Subcutaneous abdominal adipose tissue (tissue), 5 donors: Measurements from ENCODE around the gene TRPM6.

ENCODE experiments used
- H3K27ac ChIP-seq: one replicate; pipeline ENCODE4 v1.7.0; 2013; ENCODE audit warnings: low read depth, mild to moderate bottlenecking, inconsistent platforms, low read length, moderate library complexity
- H3K27me3 ChIP-seq, 5 donors: one replicate each; pipeline ENCODE4 v1.7.0; 2013; ENCODE audit warnings: low read length in 5 of 5, inconsistent platforms in 1 of 5; ENCODE audit not compliant: control insufficient read depth in 5 of 5, insufficient read depth in 4 of 5
- H3K36me3 ChIP-seq, 5 donors: one replicate each; pipeline ENCODE4 v1.7.0; 2013; ENCODE audit warnings: low read length in 5 of 5; ENCODE audit not compliant: control insufficient read depth in 5 of 5, insufficient read depth in 5 of 5
- H3K4me1 ChIP-seq, 5 donors: one replicate each; pipeline ENCODE4 v1.7.0; 2013; ENCODE audit warnings: low read length in 5 of 5, mild to moderate bottlenecking in 3 of 5, moderate library complexity in 1 of 5; ENCODE audit not compliant: control insufficient read depth in 5 of 5, insufficient read depth in 5 of 5
- H3K4me3 ChIP-seq, 5 donors: one replicate each; pipeline ENCODE4 v1.7.0; 2013; ENCODE audit warnings: low read length in 5 of 5, low read depth in 1 of 5
- H3K9ac ChIP-seq, 5 donors: one replicate each; pipeline ENCODE4 v1.7.0; 2013; ENCODE audit warnings: low read length in 5 of 5, mild to moderate bottlenecking in 4 of 5, moderate library complexity in 3 of 5
- H3K9me3 ChIP-seq, 5 donors: one replicate each; pipeline ENCODE4 v1.7.0; 2013; ENCODE audit warnings: low read length in 5 of 5; ENCODE audit not compliant: control insufficient read depth in 5 of 5
- donor health status: healthy.
- donor health status: healthy.
- donor health status: healthy.
- donor health status: healthy.
- donor health status: healthy.

Gene TRPM6

DNA sequence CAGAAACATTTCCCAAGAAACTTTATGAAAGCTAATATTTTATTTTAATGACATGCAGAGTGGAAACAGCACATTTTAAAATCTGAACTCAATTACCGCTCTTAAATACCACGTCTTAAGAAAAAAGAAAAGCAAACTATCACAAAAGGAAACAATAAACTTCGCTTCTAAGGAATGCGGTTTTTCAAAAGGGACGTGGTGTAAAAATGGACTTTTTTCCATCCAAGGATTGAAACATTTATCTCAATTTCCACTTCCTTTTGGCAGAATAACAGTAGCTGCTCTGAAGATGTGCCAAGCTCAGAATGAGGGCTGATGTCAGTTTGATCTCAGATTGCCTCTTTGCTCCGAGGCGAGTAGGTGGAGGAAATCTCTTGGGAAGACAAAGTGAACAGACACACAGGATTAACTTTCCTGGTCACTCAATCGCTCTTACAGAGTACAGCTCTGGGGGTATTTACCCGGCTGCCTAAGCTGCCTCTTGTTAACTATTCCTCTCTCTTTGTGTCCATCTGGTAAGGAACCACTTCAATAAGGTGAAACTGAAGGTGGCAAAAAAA is 158.5 kb downstream of the TRPM6 start:
- Histone ChIP-seq H3K9ac (no peak overlapping the region), H3K9me3 (no peaks in the 10 kb centered on the region), H3K27ac (no peak overlapping the region), H3K27me3 (peaks cover 0 to 8% (median 3%) of the 10 kb centered on the region in 5 donors), H3K4me1 (peaks cover 0 to 5% (median 0%) of the 10 kb centered on the region in 5 donors), H3K4me3 (no peak overlapping the region), H3K36me3 (no peaks in the 10 kb centered on the region)

DNA sequence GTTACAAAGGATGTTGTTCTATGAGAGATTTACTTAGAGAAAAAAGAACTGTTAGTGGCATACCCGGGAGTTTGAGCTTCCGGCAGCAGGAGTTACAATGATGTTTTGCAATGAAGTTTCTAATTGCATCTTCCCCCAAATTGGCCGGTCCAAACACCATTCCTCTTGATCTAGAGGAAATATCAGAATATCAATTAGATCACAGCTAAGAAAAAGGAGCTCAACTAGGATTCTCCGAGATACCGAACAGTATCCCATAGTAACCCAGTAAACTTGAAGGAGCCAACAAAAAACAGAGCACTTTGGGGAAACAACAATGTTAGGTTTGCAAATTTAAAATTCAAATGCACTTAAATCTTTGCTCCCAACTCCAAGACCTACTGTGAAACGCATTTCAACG is 159.5 kb downstream of the TRPM6 start:
- Histone ChIP-seq H3K9me3 (no peaks in the 10 kb centered on the region), H3K4me3 (no peak overlapping the region), H3K27me3 (peaks cover 0 to 8% (median 3%) of the 10 kb centered on the region in 5 donors), H3K27ac (no peak overlapping the region), H3K4me1 (peaks cover 0 to 5% (median 0%) of the 10 kb centered on the region in 5 donors), H3K9ac (no peak overlapping the region), H3K36me3 (no peaks in the 10 kb centered on the region)

DNA sequence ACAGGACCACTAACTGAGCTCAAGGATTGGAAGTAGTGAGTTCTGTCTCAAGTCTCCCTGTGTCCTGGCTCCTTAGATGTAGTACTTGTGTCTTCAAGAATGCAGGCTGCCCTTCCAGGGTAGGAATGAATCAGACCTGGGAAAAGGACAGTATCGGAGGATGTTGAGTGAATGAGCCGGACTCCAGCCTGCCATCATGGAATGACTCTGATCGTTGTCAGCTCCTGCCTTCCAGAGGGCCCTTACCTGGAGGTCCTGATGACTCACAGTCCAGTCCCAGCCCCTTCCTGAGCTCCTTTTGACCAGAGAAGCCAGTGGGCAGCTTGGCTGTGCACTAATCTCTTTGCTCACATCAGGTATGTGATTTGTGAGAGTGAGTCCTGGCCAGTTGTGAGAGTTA is 161.1 kb downstream of the TRPM6 start:
- Histone ChIP-seq H3K27me3 (peaks cover 0 to 8% (median 3%) of the 10 kb centered on the region in 5 donors), H3K36me3 (no peaks in the 10 kb centered on the region), H3K9ac (no peak overlapping the region), H3K4me3 (no peak overlapping the region), H3K9me3 (no peaks in the 10 kb centered on the region), H3K27ac (no peak overlapping the region), H3K4me1 (peaks cover 0 to 5% (median 0%) of the 10 kb centered on the region in 5 donors)

DNA sequence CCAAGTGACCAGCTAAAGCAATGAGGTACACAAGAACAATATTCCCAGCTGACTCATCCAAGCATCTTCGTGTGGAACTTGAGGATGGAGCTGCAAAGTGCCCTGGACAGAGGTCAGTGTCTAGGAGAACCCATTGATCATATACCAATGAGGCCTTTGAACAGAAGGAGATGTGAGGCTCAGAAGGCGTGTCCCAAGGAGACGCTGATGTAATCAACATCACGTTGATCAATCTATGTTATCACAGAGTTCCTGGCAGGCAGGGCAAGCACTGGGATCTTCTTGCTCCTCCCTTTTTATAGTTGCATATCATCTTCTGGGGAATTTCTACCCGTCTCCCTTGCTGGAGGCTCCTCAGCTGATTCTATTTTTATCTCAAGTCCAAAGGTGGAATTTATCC is 163.4 kb downstream of the TRPM6 start:
- Histone ChIP-seq H3K9ac (no peak overlapping the region), H3K4me1 (peaks cover 0 to 2% (median 0%) of the 10 kb centered on the region in 5 donors), H3K36me3 (no peaks in the 10 kb centered on the region), H3K9me3 (no peaks in the 10 kb centered on the region), H3K27me3 (peaks cover 0 to 8% (median 3%) of the 10 kb centered on the region in 5 donors), H3K4me3 (no peak overlapping the region), H3K27ac (no peak overlapping the region)

DNA sequence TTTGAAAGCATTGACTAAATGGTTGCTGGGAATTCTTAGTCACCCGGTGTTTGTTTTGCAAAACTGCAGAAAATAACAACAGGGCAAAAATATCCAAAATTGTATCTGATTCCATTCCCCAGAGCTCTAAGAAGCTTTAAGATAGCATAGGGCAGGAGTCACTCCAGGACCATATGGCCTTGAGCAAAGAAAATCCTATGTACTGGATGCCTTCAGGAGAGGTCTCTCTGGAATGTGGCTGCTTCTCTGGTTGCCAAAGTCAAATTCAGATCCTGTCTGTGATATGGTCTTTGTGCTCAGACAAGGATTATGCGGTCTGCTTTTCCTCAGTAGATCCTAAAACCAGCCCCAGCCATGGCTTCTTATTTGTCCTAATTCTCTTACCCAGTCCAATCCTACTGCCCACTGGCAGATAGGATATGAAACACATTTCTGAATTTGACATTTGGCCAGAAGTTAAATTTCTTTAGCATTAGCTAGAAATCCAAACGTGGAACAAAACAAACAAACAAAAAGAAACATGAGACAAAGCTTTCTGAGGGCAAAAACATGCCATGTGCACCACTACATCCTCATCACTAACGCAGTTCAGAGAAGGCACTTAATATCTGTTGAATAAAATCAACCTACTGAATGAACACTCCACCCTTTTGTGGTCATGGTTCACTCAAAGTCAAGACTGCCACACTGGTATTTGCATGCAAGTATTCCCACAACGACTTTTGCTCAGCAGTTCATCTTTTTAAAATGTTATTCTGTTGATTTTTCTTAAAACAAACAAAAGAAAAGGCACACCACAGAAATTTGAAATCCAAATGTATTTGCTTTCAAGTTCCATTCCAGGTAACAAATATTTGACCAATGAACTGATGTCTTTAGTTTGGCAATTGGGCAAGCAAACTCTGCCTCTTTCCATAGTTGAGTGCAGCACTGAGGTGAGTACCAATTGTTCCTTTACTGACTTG is 165.7 kb downstream of the TRPM6 start:
- Histone ChIP-seq H3K36me3 (no peaks in the 10 kb centered on the region), H3K27ac (no peak overlapping the region), H3K4me3 (no peak overlapping the region), H3K27me3 (peaks cover 0 to 8% (median 3%) of the 10 kb centered on the region in 5 donors), H3K9ac (no peak overlapping the region), H3K9me3 (no peaks in the 10 kb centered on the region), H3K4me1 (no peaks in the 10 kb centered on the region)

DNA sequence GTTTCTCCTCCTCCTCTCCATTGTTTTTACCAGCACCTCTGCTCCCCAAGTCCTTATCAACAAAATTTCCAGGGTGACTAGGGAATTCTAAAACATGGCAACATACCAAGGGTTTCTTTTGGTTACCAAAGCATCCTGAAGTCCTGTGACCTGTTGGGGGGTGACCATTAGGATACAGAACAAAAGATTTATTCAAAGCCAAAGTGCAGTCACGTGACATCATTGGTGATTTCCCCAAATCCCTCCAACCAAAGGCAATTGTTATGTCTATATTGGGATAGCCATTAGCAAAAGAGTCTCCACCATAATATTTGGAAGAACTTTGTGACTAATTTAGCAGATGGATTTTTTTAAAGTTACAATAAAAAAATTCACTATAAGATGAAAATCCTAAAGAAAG is 168.4 kb downstream of the TRPM6 start:
- Histone ChIP-seq H3K9ac (no peak overlapping the region), H3K4me1 (no peaks in the 10 kb centered on the region)

DNA sequence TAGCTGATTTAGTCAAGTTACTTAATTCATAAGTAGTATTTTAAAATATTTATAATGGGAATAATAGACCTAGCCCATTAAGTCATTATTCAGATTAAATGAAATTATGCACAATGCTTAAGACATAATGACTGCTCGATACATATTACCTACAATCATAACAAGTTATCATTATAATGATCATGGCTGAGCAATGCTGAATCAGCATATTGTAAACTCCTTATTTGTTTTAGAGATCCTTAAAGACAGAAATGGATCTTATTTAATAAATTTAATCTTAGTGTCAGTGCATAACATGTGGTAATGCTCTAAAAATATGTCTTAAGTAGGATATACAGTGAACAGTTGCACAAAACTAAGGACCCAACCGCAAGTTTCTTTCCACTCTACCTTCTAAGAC is 169.0 kb downstream of the TRPM6 start:
- H3K27me3 ChIP-seq: no peaks in the 10 kb centered on the region

More for the DNA sequence above, 168.4 kb downstream of the TRPM6 start:
- Histone ChIP-seq H3K4me3 (no peak overlapping the region), H3K36me3 (no peaks in the 10 kb centered on the region), H3K27ac (no peak overlapping the region), H3K9me3 (no peaks in the 10 kb centered on the region), H3K27me3 (peaks cover 0 to under 1% (median 0%) of the 10 kb centered on the region in 5 donors)

DNA sequence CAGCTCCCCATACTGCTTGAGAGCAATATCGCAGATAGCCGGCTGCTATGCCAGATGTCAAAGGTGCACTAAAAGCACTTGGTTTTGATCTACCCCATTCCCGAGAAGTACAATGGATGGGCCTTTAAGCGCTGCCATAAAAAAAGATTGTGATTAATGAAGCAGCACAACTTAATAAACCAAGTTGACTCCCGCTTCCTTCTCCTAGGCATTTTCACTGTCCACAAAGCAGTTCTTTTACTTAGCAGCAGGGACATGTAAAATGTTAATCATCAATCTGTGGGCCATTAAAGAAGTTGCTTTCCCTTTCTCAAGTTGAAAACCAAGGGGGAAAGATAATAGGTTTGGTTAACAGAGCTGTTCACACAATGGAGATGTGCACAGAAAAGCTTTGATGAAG is 176.4 kb downstream of the TRPM6 start:
- H3K27me3 ChIP-seq: peaks cover 0 to 3% (median 0%) of the 10 kb centered on the region in 5 donors
- no peak overlapping the region for H3K9ac ChIP-seq
- H3K27ac ChIP-seq: no peak overlapping the region
- no peaks in the 10 kb centered on the region for H3K4me1 ChIP-seq
- no peaks in the 10 kb centered on the region for H3K9me3 ChIP-seq
- no peak overlapping the region for H3K4me3 ChIP-seq
- H3K36me3 ChIP-seq: no peaks in the 10 kb centered on the region

More for the DNA sequence above, 169.0 kb downstream of the TRPM6 start:
- Histone ChIP-seq H3K4me3 (no peak overlapping the region), H3K36me3 (no peaks in the 10 kb centered on the region), H3K9ac (no peak overlapping the region), H3K27ac (no peak overlapping the region), H3K9me3 (no peaks in the 10 kb centered on the region), H3K4me1 (no peaks in the 10 kb centered on the region)

DNA sequence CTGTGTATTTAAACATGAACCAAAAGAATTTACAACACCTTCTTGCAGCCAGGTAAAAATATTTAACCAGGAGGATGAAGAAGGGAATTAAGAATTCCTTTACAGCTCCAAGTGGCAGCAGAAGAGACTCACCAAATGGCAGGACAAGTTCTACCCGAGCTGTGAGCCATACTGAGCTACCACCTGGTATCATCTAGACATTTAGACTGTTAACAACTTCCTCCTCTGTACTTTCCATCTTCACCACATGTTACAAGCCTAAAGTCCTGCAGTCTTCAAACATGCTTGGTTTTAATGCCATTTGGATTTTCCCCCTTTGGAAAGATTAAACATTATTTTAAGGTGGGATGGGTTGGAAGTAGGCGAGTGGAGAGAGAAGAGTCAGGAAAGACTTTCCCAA is 190.2 kb downstream of the TRPM6 start:
- Histone ChIP-seq H3K9me3 (no peaks in the 10 kb centered on the region), H3K9ac (no peak overlapping the region), H3K27ac (no peak overlapping the region), H3K4me3 (no peak overlapping the region), H3K4me1 (no peaks in the 10 kb centered on the region), H3K27me3 (no peaks in the 10 kb centered on the region), H3K36me3 (no peaks in the 10 kb centered on the region)

DNA sequence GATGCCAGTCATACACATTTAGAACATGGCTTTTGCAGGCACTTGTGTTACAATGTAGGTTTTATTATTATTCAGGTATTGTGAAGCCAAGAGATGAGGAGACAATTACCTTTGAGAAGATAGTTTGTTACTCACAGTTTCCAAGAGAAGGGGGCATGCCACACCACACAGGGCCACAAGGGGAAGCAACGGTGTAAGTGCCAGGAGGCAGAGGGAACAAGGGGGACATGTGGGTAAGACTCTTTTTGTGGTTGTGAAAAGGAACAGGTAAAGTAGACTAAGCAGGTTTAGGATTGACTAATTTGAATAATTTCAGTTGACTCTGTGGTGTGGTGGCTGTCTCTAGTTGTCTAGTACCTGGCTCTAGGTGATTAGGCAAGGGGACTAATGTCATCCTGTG is 191.2 kb downstream of the TRPM6 start:
- no peak overlapping the region for H3K4me3 ChIP-seq
- H3K9ac ChIP-seq: no peak overlapping the region
- H3K9me3 ChIP-seq: no peaks in the 10 kb centered on the region
- no peaks in the 10 kb centered on the region for H3K36me3 ChIP-seq
- no peaks in the 10 kb centered on the region for H3K4me1 ChIP-seq
- H3K27me3 ChIP-seq: no peaks in the 10 kb centered on the region
- H3K27ac ChIP-seq: no peak overlapping the region
